GM10266 (cell line): ENCODE results near the gene ST7.

Experiments
- DNase-seq: peaks from one replicate; pipeline ENCODE4 v3.0.0; 2012; ENCODE audit errors: extremely low spot score
- CTCF ChIP-seq: IDR thresholded peaks from 2 replicates; pipeline ENCODE4 v1.5.1; 2012; ENCODE audit warnings: mild to moderate bottlenecking, low read depth; ENCODE audit not compliant: control insufficient read depth, insufficient read depth; ENCODE audit errors: missing control alignments

Gene ST7

GRCh38 chr7:117216010-117216409 lies 262.7 kb downstream of the ST7 start:
- no peak for TF ChIP-seq CTCF
- no peak for DNase-seq

DNA sequence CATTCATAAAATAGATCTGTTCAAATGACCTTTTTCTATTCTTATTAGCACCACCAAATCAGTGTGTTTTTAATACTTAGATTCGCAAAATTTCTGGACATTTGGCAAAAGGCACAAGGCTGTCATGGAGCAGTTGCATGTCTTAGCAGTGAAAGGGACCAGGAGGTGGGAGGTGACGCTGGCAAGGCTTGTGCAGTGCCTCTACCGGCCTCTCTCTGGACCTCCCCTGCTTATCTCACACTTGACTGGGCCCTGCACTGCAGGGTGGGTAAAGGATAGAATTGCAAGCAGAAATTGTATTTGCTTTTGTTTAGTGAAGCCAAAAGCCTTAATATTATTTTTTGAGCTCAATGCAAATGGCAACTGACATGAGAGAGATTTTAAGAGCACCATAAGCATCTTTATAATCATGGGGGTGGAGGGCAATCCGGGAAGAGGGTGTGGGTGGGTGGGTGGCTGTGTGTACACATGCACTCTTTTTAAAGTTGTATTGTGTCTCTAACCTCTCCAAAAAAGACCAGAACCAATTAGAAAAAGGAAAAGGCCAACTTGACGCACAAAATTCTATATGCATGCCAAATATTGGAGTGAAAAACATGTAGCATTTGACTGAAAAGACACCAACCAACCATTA lies 263.3 kb downstream of the ST7 start:
- no peak for TF ChIP-seq CTCF
- no peak for DNase-seq

DNA sequence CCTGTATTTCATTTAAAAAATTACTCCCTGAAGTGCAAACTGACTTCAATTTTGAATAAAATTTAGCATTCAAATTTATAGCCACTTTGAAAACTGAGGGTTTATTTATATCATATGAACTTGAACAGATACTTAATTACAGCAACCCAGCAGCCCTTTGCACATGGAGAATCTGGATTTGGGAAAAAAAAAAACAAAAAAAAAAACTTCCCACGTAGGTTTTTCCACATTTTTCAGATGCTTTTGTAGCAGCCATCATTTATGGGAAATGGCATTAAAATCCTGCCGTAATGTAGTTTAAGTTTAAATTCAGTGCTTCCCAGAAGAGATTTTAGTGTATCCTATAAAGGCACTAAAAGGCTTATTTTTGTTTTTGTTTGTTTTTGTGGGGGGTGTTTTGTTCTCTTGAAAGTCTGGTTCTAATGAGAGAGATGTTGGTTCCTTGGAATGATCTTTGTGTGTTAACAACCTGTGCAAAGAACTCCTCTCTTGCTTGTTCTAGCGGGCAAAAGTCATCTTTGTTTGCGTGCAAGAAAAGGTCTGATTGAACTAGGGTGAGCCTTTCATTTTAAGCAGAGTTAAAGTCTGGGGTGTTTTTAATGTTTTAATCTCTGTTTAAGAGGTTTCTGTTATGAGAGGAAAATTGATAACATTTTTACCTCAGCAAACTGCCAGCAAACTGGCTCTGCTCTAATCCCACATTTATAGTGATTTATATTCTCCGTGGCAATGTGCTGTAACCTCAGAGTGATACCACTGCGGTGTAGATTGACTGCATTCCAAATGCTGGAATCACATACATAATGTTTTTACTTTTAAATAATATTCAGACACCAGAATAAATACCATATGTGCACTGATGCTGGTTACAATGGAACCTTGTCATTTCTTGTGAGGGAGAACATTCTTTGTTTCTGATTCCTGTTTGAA lies 264.1 kb downstream of the ST7 start:
- no peak for DNase-seq
- TF ChIP-seq CTCF: no peak

- DNase-seq: no peak
- TF ChIP-seq CTCF: no peak
Measured at GRCh38 chr7:117218700-117219099, 265.4 kb downstream of the ST7 start.

DNA sequence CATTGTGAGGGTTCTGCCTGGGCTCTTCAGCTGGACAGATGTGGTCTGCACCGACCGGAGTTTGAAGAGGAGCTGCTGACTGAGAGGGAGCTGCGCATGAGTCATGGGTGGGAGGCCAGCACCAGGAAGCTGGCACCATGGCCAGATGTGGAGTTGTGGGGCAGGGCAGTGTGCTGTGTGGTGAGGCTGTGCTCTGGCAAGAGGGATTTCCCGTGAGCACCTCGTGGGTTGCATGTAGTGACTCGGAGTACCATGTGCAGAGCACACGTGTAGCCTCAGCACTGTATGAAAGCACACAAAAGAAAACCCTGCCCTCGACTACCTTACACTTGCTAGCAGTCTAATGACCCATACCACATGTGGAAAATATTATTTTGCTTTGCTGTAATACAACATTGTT lies 266.2 kb downstream of the ST7 start:
- TF ChIP-seq CTCF: no peak
- no peak for DNase-seq

DNA sequence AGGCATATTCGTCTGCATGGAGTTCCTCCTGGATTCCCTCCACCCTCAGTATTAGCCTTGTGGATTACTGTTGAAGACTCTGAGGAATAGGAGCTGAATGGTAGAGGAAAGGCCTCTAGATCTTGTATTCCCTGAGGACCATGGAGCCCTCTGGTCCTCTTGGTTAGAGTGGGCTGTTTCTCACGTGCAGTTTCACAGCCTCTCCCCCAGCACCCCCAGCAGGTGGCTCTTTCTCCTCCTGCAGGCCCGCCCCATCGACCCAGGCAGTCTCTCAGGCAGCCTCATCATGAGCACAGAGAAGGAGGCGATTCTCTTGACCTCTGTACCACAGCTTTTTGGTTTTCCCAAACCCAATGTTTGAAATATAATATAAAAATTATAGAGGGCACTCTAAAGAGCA lies 267.5 kb downstream of the ST7 start:
- DNase-seq: no peak
- no peak for TF ChIP-seq CTCF

GRCh38 chr7:117225536-117225935 lies 272.2 kb downstream of the ST7 start:
- DNase-seq: no peak
- TF ChIP-seq CTCF: no peak
